ENCODE data around the gene ACAP1.
"Not testable (repeated sequence)": the region's sequence is repeated elsewhere in the genome, so short reads cannot be mapped to it uniquely, and the experiment has no call there.

Gene ACAP1

GRCh38 chr17:7329374-7329996 is 6.8 kb upstream of the ACAP1 start:
- peak; percentile 99 for DNase-seq

- peak; percentile 85 for DNase-seq
Measured at GRCh38 chr17:7329997-7330637, 6.2 kb upstream of the ACAP1 start.

GRCh38 chr17:7330638-7331015 is 5.7 kb upstream of the ACAP1 start:
- no peak for DNase-seq

- DNase-seq: no peak
Measured at GRCh38 chr17:7332111-7332510, 4.2 kb upstream of the ACAP1 start.

GRCh38 chr17:7332600-7333069 is 3.7 kb upstream of the ACAP1 start:
- not testable (repeated sequence) for DNase-seq

GRCh38 chr17:7334938-7335538 is 1.3 kb upstream of the ACAP1 start:
- no peak for DNase-seq

- not testable (repeated sequence) for DNase-seq
Measured at GRCh38 chr17:7335765-7336164, 564 bp upstream of the ACAP1 start.

- DNase-seq: not testable (repeated sequence)
Measured at GRCh38 chr17:7337600-7337999, 1.3 kb downstream of the ACAP1 start.

GRCh38 chr17:7340179-7340578 is 3.9 kb downstream of the ACAP1 start:
- DNase-seq: no peak

- DNase-seq: no peak
Measured at GRCh38 chr17:7341842-7342241, 5.5 kb downstream of the ACAP1 start.

GRCh38 chr17:7343250-7343649 is 6.9 kb downstream of the ACAP1 start:
- no peak for DNase-seq

- no peak for DNase-seq
Measured at GRCh38 chr17:7346761-7347614, 10.7 kb downstream of the ACAP1 start.

- no peak for DNase-seq
Measured at GRCh38 chr17:7347630-7348477, 11.5 kb downstream of the ACAP1 start.

- DNase-seq: no peak
Measured at GRCh38 chr17:7348478-7349242, 12.3 kb downstream of the ACAP1 start.

GRCh38 chr17:7351665-7352502 is 15.6 kb downstream of the ACAP1 start, which contains the start of gene KCTD11:
Gene KCTD11, plus strand, starts transcription at chr17:7352162.
- DNase-seq: peak; percentile 38

- DNase-seq: no peak
Measured at GRCh38 chr17:7352503-7352889, 16.2 kb downstream of the ACAP1 start.

GRCh38 chr17:7352910-7353635 is 16.7 kb downstream of the ACAP1 start:
- DNase-seq: no peak

GRCh38 chr17:7354262-7354843 is 18.0 kb downstream of the ACAP1 start:
- no peak for DNase-seq

- DNase-seq: no peak
Measured at GRCh38 chr17:7355053-7355452, 18.7 kb downstream of the ACAP1 start, which contains the start of gene TMEM95. Gene TMEM95, plus strand, starts transcription at chr17:7355156. Its CDS starts 49 bp downstream, at chr17:7355205.
